Middle frontal gyrus (tissue), 1 donor: ENCODE results near the gene TMEM205.
A peak's percentile ranks its signal among the peaks of the same experiment; 100 is the strongest.
"Not testable (repeated sequence)": the region's sequence is repeated elsewhere in the genome, so short reads cannot be mapped to it uniquely, and the experiment has no call there.

ENCODE experiments used
- DNase-seq: peaks from one replicate; pipeline ENCODE4 v3.0.0-alpha.2; 2015; ENCODE audit warnings: low spot score; ENCODE audit errors: extremely low spot score

Gene TMEM205

GRCh38 chr19:11373166-11373884, 27.3 kb upstream of the TMEM205 start:
- peak; percentile 63 for DNase-seq

DNA sequence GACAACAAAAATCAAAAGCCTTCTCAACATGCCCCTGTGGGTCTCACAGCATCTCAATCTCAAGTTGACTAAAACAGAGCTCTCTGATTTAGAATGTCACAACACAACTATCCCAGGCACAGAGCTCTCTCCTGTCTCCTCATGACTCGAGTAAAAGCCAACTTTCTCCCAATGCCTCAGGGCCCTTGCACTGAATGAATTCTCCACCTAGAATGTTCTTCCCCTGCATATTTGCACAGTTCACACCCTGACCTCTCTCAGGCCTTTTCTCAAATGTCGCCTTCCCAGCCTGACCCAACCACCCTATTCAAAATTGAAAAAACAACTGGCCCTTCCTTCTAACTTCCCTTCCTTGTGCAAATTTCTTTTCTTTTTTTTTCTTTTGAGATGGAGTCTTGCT, 24.7 kb upstream of the TMEM205 start:
- no peak for DNase-seq

DNA sequence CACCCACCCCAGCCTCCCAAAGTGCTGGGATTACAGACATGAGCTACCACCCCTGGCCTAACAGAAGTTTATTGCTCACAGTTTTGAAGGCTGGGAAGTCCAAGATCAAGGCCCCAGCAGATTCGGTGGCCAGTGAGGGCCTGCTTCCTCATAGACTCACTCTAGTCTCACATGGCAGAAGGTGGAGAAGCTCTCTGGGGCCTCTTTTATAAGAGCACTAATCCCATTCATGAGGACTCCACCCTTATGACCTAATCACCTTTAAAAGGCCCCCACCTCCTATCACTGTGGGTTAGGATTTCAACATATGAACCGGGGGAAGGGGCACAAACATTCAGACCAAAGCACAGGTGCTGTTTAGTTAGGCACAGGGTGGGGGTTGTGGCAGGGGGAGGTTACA, 21.5 kb upstream of the TMEM205 start:
- DNase-seq = no peak

- no peak for DNase-seq
Observed at GRCh38 chr19:11365557-11366117, 19.6 kb upstream of the TMEM205 start.

DNA sequence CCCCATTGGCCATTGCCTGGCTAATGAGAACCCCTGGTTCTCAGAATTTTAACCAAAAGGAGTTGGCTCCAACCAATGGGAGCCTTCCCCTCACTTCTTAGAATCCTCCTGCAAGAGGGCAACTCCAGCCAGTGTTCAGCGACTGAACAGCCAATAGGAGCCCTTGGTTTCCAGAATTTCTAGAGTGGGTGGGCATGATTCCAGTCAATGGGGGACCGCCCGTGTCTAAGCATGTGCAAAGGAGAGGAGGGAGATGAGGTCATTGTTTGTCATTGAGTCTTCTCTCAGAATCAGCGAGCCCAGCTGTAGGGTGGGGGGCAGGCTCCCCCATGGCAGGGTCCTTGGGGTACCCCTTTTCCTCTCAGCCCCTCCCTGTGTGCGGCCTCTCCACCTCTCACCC, 18.9 kb upstream of the TMEM205 start:
- peak; percentile 47 for DNase-seq

DNA sequence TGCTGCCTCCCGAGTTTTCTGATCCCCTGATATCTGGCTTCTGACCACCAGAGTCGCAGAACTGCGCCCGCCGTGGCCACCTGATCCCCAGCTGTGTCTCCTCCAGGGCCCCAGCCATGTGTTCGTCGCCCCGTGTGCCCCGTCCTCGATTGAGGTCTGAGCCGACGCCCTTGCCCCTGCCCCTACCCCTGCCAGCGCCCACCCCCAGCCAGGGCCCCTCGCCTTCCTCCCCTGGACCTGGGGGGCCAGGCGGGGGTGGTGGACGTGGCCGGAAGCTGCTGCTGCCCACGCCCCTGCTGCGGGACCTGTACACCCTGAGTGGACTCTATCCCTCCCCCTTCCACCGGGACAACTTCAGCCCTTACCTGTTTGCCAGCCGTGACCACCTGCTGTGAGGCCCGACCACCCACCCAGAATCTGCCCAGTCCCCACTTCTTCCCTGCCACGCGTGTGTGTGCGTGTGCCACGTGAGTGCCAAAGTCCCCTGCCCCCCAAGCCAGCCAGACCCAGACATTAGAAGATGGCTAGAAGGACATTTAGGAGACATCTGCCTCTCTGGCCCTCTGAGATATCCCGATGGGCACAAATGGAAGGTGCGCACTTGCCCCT, 18.3 kb upstream of the TMEM205 start:
- DNase-seq = no peak

DNA sequence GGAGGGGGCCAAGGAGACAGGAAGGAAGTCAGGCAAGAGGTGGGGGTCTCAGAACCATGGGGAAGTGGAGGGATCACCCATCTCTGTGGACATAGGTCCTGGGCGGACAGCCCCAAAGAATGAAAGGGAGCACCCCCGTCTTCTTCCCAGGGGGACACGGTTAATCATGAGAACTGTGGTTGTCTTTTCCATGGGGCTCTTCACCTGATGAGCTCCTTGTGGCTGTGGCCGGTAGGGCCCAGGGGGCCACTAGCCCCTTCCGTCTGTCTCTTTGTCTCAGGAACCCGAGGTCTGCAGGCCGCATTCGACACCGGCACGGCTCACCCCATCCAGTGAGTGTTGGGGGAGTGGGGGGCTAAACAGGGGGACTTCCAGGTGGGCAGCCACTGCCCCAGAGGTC, 17.8 kb upstream of the TMEM205 start:
- DNase-seq = no peak

GRCh38 chr19:11361771-11362731, 16.0 kb upstream of the TMEM205 start:
- no peak for DNase-seq

DNA sequence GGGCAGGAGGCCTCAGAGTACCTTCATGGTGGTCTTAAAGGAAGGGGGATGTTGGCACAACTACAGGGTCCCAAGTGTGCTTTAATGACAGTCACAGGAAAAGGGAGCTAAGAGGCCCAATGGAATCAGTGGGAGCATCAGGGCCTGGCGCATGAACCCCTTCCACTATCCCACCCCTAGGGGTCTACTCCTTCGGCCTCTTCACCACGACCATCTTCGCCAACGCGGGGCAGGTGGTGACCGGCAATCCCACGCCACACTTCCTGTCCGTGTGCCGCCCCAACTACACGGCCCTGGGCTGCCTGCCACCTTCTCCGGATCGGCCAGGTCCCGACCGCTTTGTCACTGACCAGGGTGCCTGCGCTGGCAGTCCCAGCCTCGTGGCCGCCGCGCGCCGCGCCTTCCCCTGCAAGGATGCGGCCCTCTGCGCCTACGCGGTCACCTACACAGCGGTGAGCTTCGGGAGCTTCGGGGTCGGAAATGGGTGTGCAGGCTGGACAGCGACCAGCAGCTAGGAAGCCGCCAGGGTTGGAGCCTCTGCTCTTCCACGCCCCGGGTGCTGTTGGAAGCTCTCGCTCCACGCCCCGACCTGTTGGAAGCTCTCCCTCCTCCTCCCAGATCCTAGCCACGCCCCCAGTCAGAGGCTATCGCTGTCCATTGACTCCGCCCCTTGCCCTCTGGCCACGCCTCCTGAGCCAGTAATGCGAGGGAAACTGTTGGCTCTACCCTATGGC, 15.1 kb upstream of the TMEM205 start:
- no peak for DNase-seq

- DNase-seq = no peak
Observed at GRCh38 chr19:11359421-11359820, 13.4 kb upstream of the TMEM205 start.

DNA sequence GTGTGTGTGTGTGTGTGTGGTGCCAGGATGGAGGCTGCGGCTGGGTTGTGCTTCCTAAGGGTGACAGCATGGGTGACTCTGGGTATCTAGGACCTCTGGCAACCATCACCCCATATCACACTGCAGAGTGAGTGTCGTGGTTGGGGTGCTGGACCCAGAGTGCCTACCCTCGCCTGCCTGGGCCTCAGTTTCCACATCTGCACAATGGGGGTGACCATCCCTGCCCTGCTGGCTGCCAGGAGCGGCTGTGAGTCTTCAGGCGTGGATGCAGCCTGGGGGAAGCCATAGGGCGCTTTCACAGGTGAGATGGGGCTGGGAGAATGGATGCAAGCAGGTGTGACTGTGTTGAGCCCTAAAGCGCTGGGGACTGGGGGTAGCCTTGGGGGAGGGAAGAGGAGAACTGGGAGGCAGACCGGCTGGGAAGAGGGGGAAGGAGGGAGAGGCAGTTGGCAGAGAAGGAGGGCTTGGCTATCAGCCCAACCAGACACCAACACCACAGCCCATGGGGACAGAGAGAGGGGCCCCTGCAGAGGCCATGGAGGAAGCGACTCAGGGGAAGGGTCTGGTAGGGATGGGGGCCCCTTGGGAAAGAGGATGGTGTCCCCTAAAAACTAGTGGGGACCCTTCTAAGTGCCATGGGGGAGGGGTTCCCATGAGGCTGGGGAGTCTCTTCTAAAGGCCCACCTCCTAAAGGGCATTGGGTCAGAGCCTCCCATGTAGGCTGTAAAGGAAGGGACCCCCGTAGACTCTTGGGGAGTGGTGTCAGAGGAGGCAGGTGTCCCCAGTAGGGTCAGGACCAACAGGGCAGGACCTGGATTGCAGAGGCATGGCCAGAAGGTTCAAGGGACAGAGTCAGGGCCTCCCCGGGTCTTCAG, 10.8 kb upstream of the TMEM205 start:
- DNase-seq = no peak

GRCh38 chr19:11356074-11356397, 10.0 kb upstream of the TMEM205 start:
- DNase-seq = no peak

- peak; percentile 83 for DNase-seq
Observed at GRCh38 chr19:11355160-11356073, 9.3 kb upstream of the TMEM205 start, which contains the start of gene PLPPR2. Gene PLPPR2 (plus strand): TSS chr19:11355432. CDS start chr19:11357674, 2,242 bp downstream.

DNA sequence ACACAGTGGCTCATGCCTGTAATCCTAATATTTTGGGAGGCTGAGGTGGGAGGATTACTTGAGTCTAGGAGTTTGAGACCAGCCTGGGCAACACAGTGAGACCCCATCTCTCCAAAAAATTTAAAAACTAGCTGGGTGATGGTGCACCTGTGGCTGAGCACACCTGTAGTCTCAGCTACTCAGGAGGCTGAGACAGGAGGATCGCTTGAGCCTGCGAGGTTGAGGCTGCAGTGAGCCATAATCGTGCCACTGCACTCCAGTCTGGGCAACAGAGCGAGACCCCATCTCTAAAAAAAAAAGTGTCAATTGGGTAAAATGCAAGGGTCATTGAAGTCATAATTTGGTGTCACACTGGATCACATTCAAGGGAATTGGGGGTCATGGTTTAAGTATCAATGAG, 8.0 kb upstream of the TMEM205 start:
- not testable (repeated sequence) for DNase-seq

- DNase-seq = no peak
Observed at GRCh38 chr19:11349171-11349570, 3.1 kb upstream of the TMEM205 start.

GRCh38 chr19:11347546-11348039, 1.5 kb upstream of the TMEM205 start:
- DNase-seq = no peak

- DNase-seq = no peak
Observed at GRCh38 chr19:11345122-11345803, 805 bp downstream of the TMEM205 start.

GRCh38 chr19:11342429-11342828, 3.6 kb downstream of the TMEM205 start:
- no peak for DNase-seq
